K562 (cell line): ENCODE measurements around the gene ZBTB44.

ENCODE experiments used
- CREM ChIP-seq: IDR thresholded peaks from 2 replicates; pipeline ENCODE4 v1.6.1; 2014; ENCODE audit warnings: antibody characterized with exemption, low read depth
- FOXP1 ChIP-seq: sonication (generic); formaldehyde crosslinking; IDR thresholded peaks from 2 replicates; pipeline ENCODE4 v1.8.0; 2022; ENCODE audit warnings: mild to moderate bottlenecking, missing genetic modification reagents
- HMG20B ChIP-seq: fragments of 250-450 bp; sonication (Bioruptor Pico); IDR thresholded peaks from 2 replicates; pipeline ENCODE4 v1.5.0; 2021; ENCODE audit warnings: mild to moderate bottlenecking
- MED1 ChIP-seq: sonication (generic); formaldehyde crosslinking; IDR thresholded peaks from 2 replicates; pipeline ENCODE4 v1.8.1; 2023; ENCODE audit warnings: missing genetic modification reagents, borderline replicate concordance
- MYC ChIP-seq, 2 experiments: fragments of 250-450 bp in 1 of 2; sonication (Bioruptor Pico) in 1 of 2; IDR thresholded peaks; 2 replicates each; pipeline versions ENCODE4 v1.5.1 to v1.6.1; 2012 to 2021; ENCODE audit warnings: low read depth in 2 of 2, borderline replicate concordance in 1 of 2, improper control_type of control experiment in 1 of 2, low read length in 1 of 2, mild to moderate bottlenecking in 1 of 2, moderate library complexity in 1 of 2
- POLR2A ChIP-seq: fragments of 450-650 bp; conservative IDR thresholded peaks from 2 replicates; pipeline ENCODE4 v1.6.1; 2016
- TEAD4 ChIP-seq, 2 experiments: sonication (generic) in 1 of 2; formaldehyde crosslinking in 1 of 2; IDR thresholded peaks; 2 replicates each; pipeline versions ENCODE4 v1.6.1 to v1.8.0; 2012 to 2022; ENCODE audit warnings: borderline replicate concordance in 1 of 2, inconsistent platforms in 1 of 2, low read length in 1 of 2, mild to moderate bottlenecking in 1 of 2, missing genetic modification reagents in 1 of 2
- ZNF830 ChIP-seq: fragments of 250-450 bp; sonication (Bioruptor Pico); IDR thresholded peaks from 2 replicates; pipeline ENCODE4 v1.5.0; 2021; ENCODE audit warnings: mild to moderate bottlenecking
- TF ChIP-seq, protein P1 (sequence below), 3 experiments: IDR thresholded peaks in 2 of 3; conservative IDR thresholded peaks in 1 of 3; 2 replicates each; pipeline ENCODE4 v1.5.1; 2011 to 2012; ENCODE audit warnings: low read length in 3 of 3, mild to moderate bottlenecking in 3 of 3, control low read depth in 2 of 3, improper control_type of control experiment in 1 of 3, inconsistent platforms in 1 of 3, low read depth in 1 of 3, mixed read lengths in 1 of 3, moderate library complexity in 1 of 3; ENCODE audit not compliant: insufficient read depth in 2 of 3
- TF ChIP-seq, protein P2 (sequence below), 3 experiments: fragments of 200-800 bp in 1 of 3; fragments of 250-450 bp in 1 of 3; fragments of 450-650 bp in 1 of 3; sonication (Bioruptor Pico) in 1 of 3; sonication (Bioruptor generic) in 1 of 3; formaldehyde crosslinking in 1 of 3; IDR thresholded peaks; 2 replicates each; pipeline versions ENCODE4 v1.6.1 to v1.8.0; 2016 to 2022; ENCODE audit warnings: mild to moderate bottlenecking in 2 of 3, missing genetic modification characterization in 2 of 3, missing compliant biosample characterization in 1 of 3, moderate library complexity in 1 of 3
- TF ChIP-seq, protein P3 (sequence below): fragments of 450-650 bp; IDR thresholded peaks from 2 replicates; pipeline ENCODE4 v1.6.1; 2016
- TF ChIP-seq, protein P4 (sequence below): sonication (generic); formaldehyde crosslinking; IDR thresholded peaks from 2 replicates; pipeline ENCODE4 v1.8.0; 2022; ENCODE audit warnings: mild to moderate bottlenecking, missing genetic modification reagents

DNA sequence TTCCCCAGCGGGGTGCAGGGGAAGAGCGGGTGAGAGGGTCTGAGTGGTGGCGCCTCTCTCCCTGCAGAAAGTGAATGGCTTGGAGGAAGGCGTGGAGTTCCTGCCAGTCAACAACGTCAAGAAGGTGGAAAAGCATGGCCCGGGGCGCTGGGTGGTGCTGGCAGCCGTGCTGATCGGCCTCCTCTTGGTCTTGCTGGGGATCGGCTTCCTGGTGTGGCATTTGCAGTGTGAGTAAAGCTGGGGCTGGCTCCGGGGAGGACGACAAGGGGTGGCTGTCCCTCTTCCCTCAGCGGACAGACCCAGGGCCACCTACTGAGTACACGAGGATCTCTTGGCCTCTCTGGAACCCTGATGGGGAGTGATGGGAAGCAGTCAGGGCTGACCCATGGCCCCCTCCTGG is 126.7 kb downstream of the ZBTB44 start:
- TF ChIP-seq MYC (IDR thresholded peaks at IDR 0.05; ENCODE audit: low read depth, low read length) (no peak), MYC (CRISPR knock-in tag; IDR thresholded peaks at IDR 0.05; ENCODE audit: borderline replicate concordance, low read depth) (no peak), CREM (no peak), HMG20B (no peak), POLR2A (no peak), ZNF830 (CRISPR knock-in tag) (no peak), FOXP1 (CRISPR knock-in tag) (no peak), TEAD4 (IDR thresholded peaks at IDR 0.05; ENCODE audit: low read length) (no peak), TEAD4 (CRISPR knock-in tag; IDR thresholded peaks at IDR 0.05; ENCODE audit: borderline replicate concordance) (no peak), MED1 (CRISPR knock-in tag) (no peak)
- TF ChIP-seq, protein P1, sequence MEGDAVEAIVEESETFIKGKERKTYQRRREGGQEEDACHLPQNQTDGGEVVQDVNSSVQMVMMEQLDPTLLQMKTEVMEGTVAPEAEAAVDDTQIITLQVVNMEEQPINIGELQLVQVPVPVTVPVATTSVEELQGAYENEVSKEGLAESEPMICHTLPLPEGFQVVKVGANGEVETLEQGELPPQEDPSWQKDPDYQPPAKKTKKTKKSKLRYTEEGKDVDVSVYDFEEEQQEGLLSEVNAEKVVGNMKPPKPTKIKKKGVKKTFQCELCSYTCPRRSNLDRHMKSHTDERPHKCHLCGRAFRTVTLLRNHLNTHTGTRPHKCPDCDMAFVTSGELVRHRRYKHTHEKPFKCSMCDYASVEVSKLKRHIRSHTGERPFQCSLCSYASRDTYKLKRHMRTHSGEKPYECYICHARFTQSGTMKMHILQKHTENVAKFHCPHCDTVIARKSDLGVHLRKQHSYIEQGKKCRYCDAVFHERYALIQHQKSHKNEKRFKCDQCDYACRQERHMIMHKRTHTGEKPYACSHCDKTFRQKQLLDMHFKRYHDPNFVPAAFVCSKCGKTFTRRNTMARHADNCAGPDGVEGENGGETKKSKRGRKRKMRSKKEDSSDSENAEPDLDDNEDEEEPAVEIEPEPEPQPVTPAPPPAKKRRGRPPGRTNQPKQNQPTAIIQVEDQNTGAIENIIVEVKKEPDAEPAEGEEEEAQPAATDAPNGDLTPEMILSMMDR (IDR thresholded peaks at IDR 0.05 in 2 of 3, conservative IDR thresholded peaks at IDR 0.05 in 1 of 3; ENCODE audit: insufficient read depth in 2 of 3, low read depth in 1 of 3, low read length in 3 of 3), result no peak
- TF ChIP-seq, protein P2, sequence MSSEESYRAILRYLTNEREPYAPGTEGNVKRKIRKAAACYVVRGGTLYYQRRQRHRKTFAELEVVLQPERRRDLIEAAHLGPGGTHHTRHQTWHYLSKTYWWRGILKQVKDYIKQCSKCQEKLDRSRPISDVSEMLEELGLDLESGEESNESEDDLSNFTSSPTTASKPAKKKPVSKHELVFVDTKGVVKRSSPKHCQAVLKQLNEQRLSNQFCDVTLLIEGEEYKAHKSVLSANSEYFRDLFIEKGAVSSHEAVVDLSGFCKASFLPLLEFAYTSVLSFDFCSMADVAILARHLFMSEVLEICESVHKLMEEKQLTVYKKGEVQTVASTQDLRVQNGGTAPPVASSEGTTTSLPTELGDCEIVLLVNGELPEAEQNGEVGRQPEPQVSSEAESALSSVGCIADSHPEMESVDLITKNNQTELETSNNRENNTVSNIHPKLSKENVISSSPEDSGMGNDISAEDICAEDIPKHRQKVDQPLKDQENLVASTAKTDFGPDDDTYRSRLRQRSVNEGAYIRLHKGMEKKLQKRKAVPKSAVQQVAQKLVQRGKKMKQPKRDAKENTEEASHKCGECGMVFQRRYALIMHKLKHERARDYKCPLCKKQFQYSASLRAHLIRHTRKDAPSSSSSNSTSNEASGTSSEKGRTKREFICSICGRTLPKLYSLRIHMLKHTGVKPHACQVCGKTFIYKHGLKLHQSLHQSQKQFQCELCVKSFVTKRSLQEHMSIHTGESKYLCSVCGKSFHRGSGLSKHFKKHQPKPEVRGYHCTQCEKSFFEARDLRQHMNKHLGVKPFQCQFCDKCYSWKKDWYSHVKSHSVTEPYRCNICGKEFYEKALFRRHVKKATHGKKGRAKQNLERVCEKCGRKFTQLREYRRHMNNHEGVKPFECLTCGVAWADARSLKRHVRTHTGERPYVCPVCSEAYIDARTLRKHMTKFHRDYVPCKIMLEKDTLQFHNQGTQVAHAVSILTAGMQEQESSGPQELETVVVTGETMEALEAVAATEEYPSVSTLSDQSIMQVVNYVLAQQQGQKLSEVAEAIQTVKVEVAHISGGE (CRISPR knock-in tag; IDR thresholded peaks at IDR 0.05), result no peak
- TF ChIP-seq, protein P3, sequence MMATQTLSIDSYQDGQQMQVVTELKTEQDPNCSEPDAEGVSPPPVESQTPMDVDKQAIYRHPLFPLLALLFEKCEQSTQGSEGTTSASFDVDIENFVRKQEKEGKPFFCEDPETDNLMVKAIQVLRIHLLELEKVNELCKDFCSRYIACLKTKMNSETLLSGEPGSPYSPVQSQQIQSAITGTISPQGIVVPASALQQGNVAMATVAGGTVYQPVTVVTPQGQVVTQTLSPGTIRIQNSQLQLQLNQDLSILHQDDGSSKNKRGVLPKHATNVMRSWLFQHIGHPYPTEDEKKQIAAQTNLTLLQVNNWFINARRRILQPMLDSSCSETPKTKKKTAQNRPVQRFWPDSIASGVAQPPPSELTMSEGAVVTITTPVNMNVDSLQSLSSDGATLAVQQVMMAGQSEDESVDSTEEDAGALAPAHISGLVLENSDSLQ, result no peak
- TF ChIP-seq, protein P4, sequence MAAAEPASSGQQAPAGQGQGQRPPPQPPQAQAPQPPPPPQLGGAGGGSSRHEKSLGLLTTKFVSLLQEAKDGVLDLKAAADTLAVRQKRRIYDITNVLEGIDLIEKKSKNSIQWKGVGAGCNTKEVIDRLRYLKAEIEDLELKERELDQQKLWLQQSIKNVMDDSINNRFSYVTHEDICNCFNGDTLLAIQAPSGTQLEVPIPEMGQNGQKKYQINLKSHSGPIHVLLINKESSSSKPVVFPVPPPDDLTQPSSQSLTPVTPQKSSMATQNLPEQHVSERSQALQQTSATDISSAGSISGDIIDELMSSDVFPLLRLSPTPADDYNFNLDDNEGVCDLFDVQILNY, result no peak
